Kidney capillary endothelial cell (primary cell): ENCODE measurements around the gene SLC6A6.

Experiments
- DNase-seq: peaks from one replicate; pipeline ENCODE4 v3.0.0-alpha.2; 2018; ENCODE audit warnings: low spot score

The SLC6A6 gene

GRCh38 chr3:14402304-14402811 lies at the start of gene SLC6A6:
SLC6A6 (plus strand) TSS chr3:14402606; CDS start chr3:14443635, 41,029 bp downstream.
- DNase-seq, result peak; percentile 90

- no peak for DNase-seq
These were observed 48.9 kb upstream of the SLC6A6 start for GRCh38 chr3:14353502-14353901.

- DNase-seq, result no peak
These were observed 44.9 kb upstream of the SLC6A6 start for GRCh38 chr3:14357463-14357862.

- DNase-seq, result no peak
These were observed 43.8 kb upstream of the SLC6A6 start for GRCh38 chr3:14358426-14359211.

GRCh38 chr3:14359348-14359747 lies 43.1 kb upstream of the SLC6A6 start:
- no peak for DNase-seq

- no peak for DNase-seq
These were observed 42.1 kb upstream of the SLC6A6 start for GRCh38 chr3:14360123-14360881.

- no peak for DNase-seq
These were observed 41.2 kb upstream of the SLC6A6 start for GRCh38 chr3:14361068-14361677.

GRCh38 chr3:14362890-14363289 lies 39.5 kb upstream of the SLC6A6 start:
- no peak for DNase-seq

GRCh38 chr3:14363379-14363778 lies 39.0 kb upstream of the SLC6A6 start:
- no peak for DNase-seq

- no peak for DNase-seq
These were observed 38.4 kb upstream of the SLC6A6 start for GRCh38 chr3:14363991-14364390.

- DNase-seq, result no peak
These were observed 37.7 kb upstream of the SLC6A6 start for GRCh38 chr3:14364580-14365292.

- DNase-seq, result no peak
These were observed 36.2 kb upstream of the SLC6A6 start for GRCh38 chr3:14366248-14366647.

- DNase-seq, result no peak
These were observed 35.2 kb upstream of the SLC6A6 start for GRCh38 chr3:14366915-14367823.

- DNase-seq, result no peak
These were observed 34.3 kb upstream of the SLC6A6 start for GRCh38 chr3:14368146-14368545.

- no peak for DNase-seq
These were observed 33.5 kb upstream of the SLC6A6 start for GRCh38 chr3:14368885-14369284.

- no peak for DNase-seq
These were observed 32.4 kb upstream of the SLC6A6 start for GRCh38 chr3:14369675-14370669.

- DNase-seq, result no peak
These were observed 31.5 kb upstream of the SLC6A6 start for GRCh38 chr3:14370720-14371572.

- DNase-seq, result peak; percentile 85
These were observed 30.6 kb upstream of the SLC6A6 start for GRCh38 chr3:14371573-14372474.
